ENCODE results near the gene ADORA2A. TPM values are rescaled to one million over a fixed set of nuclear protein-coding genes. Genes with fewer than 3 reads are reported as not detected.

ADORA2A gene
- total and polyA plus RNA-seq, 2 of the 8 experiments (the other 6 are each of a cell fraction or from before 2014, with no cell fraction given), result 7.1 to 20.3 TPM

- Histone ChIP-seq H3K4me1 (replicated peaks in 1 of 4; ENCODE audit: control insufficient read depth in 3 of 4, insufficient read depth in 4 of 4, low read length in 3 of 4) (no peaks in the 10 kb centered on the region), H4K20me1 (replicated peaks in 1 of 2; ENCODE audit: control insufficient read depth in 1 of 2, insufficient read depth in 2 of 2, low read length in 2 of 2) (no peaks in the 10 kb centered on the region), H3K23ac (ENCODE audit: insufficient read length) (no peak overlapping the region), H3K27me3 (replicated peaks in 1 of 4; ENCODE audit: control insufficient read depth in 3 of 4, extremely low read depth in 1 of 4, insufficient read depth in 3 of 4, low read length in 3 of 4) (no peaks in the 10 kb centered on the region), H2BK12ac (ENCODE audit: low read depth, low read length) (no peak overlapping the region), H3K23me2 (ENCODE audit: low read depth, low read length) (no peaks in the 10 kb centered on the region), H4K91ac (replicated peaks; ENCODE audit: insufficient read length, low read length) (no peak overlapping the region), H3K18ac (ENCODE audit: extremely low read depth, low read length) (no peak overlapping the region), H2BK5ac (ENCODE audit: low read depth, low read length) (no peak overlapping the region), H3K9ac (replicated peaks in 1 of 4; ENCODE audit: extremely low read depth in 1 of 4, low read depth in 3 of 4, low read length in 3 of 4) (no peak overlapping the region), H3K36me3 (ENCODE audit: control insufficient read depth in 2 of 4, insufficient read depth in 4 of 4, low read length in 3 of 4) (peaks cover 2 to 9% (median 7%) of the 10 kb centered on the region in 4 experiments; a peak in 6 of 8 replicates), H3K79me1 (ENCODE audit: low read depth, low read length) (no peaks in the 10 kb centered on the region), H2BK15ac (ENCODE audit: low read length) (no peak overlapping the region), H2AK5ac (ENCODE audit: low read depth, low read length) (no peak overlapping the region), H2BK120ac (replicated peaks; ENCODE audit: low read depth, low read length) (no peak overlapping the region), H3K9me3 (ENCODE audit: insufficient read depth in 2 of 2, low read depth in 1 of 2, low read length in 1 of 2) (no peaks in the 10 kb centered on the region), H3K56ac (replicated peaks; ENCODE audit: insufficient read length, low read depth, low read length) (no peak overlapping the region), H3K27ac (ENCODE audit: low read depth, low read length) (no peak overlapping the region), H3K4me3 (ENCODE audit: extremely low read depth in 1 of 4, insufficient read depth in 2 of 4, low read depth in 3 of 4, low read length in 4 of 4) (no peak overlapping the region), H3K4ac (replicated peaks; ENCODE audit: insufficient read length, low read depth, low read length) (no peak overlapping the region), H4K5ac (ENCODE audit: insufficient read length, low read depth, low read length) (no peak overlapping the region), H3K4me2 (ENCODE audit: insufficient read depth in 1 of 2, low read depth in 2 of 2, low read length in 2 of 2) (no peak overlapping the region), H2BK20ac (ENCODE audit: low read length) (no peak overlapping the region), H3K14ac (ENCODE audit: insufficient read length) (no peak overlapping the region), H4K8ac (ENCODE audit: extremely low read depth, insufficient read depth, low read length) (no peak overlapping the region), H3K79me2 (ENCODE audit: control insufficient read depth in 1 of 2, insufficient read depth in 2 of 2, low read length in 2 of 2) (no peaks in the 10 kb centered on the region), H2AFZ (ENCODE audit: low read length) (no peak overlapping the region)
- ChIA-PET POLR2A (ENCODE audit: partially characterized antibody) (no interaction called here), CTCF (ENCODE audit: partially characterized antibody) (interaction anchor here (0.6 to 1.0 kb wide), 2 partner anchors 14 to 41 kb away, joined by 3 read pairs; no protein-coding TSS in a partner anchor)
- WGBS, 2 experiments (ENCODE audit: extremely low coverage in 1 of 2, insufficient coverage in 1 of 2, insufficient read length in 1 of 2, insufficient replicate concordance in 2 of 2, low coverage in 1 of 2, low lambda C conversion rate in 2 of 2, missing lambda C conversion rate in 1 of 2), result 89% methylated on average over 1 of the region's 1 CpG; no CpG with 5 or more reads in 1 of the 2 experiments
- DNase-seq (ENCODE audit: low read depth in 1 of 2, low spot score in 2 of 2) (no peak), FAIRE-seq (no peak)
- TF ChIP-seq CBX8 (IDR thresholded peaks at IDR 0.05; ENCODE audit: borderline replicate concordance, low read depth, low read length) (no peak), USF2 (IDR thresholded peaks at IDR 0.05; ENCODE audit: low read length) (no peak), SIN3A (conservative IDR thresholded peaks at IDR 0.05 in 1 of 2, IDR thresholded peaks at IDR 0.05 in 1 of 2; ENCODE audit: low read depth in 1 of 2, low read length in 2 of 2) (no peak), JUN (IDR thresholded peaks at IDR 0.05; ENCODE audit: low read depth, low read length) (no peak), KDM5A (IDR thresholded peaks at IDR 0.05; ENCODE audit: low read length) (no peak), NANOG (IDR thresholded peaks at IDR 0.05; ENCODE audit: insufficient read depth, low read depth, low read length, poor library complexity, severe bottlenecking) (no peak), FOSL1 (IDR thresholded peaks at IDR 0.05; ENCODE audit: insufficient read depth, low read depth, low read length) (no peak)
- TF ChIP-seq, protein P1, sequence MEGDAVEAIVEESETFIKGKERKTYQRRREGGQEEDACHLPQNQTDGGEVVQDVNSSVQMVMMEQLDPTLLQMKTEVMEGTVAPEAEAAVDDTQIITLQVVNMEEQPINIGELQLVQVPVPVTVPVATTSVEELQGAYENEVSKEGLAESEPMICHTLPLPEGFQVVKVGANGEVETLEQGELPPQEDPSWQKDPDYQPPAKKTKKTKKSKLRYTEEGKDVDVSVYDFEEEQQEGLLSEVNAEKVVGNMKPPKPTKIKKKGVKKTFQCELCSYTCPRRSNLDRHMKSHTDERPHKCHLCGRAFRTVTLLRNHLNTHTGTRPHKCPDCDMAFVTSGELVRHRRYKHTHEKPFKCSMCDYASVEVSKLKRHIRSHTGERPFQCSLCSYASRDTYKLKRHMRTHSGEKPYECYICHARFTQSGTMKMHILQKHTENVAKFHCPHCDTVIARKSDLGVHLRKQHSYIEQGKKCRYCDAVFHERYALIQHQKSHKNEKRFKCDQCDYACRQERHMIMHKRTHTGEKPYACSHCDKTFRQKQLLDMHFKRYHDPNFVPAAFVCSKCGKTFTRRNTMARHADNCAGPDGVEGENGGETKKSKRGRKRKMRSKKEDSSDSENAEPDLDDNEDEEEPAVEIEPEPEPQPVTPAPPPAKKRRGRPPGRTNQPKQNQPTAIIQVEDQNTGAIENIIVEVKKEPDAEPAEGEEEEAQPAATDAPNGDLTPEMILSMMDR (IDR thresholded peaks at IDR 0.05; ENCODE audit: control extremely low read depth in 1 of 3, insufficient read depth in 1 of 3, low read depth in 1 of 3, low read length in 3 of 3), result no peak
- TF ChIP-seq, protein P2, sequence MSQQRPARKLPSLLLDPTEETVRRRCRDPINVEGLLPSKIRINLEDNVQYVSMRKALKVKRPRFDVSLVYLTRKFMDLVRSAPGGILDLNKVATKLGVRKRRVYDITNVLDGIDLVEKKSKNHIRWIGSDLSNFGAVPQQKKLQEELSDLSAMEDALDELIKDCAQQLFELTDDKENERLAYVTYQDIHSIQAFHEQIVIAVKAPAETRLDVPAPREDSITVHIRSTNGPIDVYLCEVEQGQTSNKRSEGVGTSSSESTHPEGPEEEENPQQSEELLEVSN (IDR thresholded peaks at IDR 0.05), result no peak
Observed at GRCh38 chr22:24380905-24381230, 46.5 kb upstream of the ADORA2A start.
